ENCODE measurements around the gene CCDC112. TPM values are rescaled to one million over a fixed set of nuclear protein-coding genes. Genes with fewer than 3 reads are reported as not detected.

Gene CCDC112
- total RNA-seq, 1 experiment from 2014 or later, result 13.4 TPM

- peaks cover 13% of the 10 kb centered on the region for H3K27me3 ChIP-seq (replicated peaks; ENCODE audit: insufficient read depth, low read depth, low read length, poor library complexity)
- DNase-seq (ENCODE audit: low spot score), result no peak
- no peaks in the 10 kb centered on the region for H3K4me1 ChIP-seq (ENCODE audit: insufficient read depth, low read length, poor library complexity, severe bottlenecking)
- ChIA-PET CTCF (no interaction called here), POLR2A (ENCODE audit: low non-redundant PET) (no interaction called here)
- H3K27ac ChIP-seq (ENCODE audit: low read depth, low read length, poor library complexity, severe bottlenecking), result no peak overlapping the region
- BruUV-seq (replicated peaks), result no TSS peak
- no peak overlapping the region for H3K4me3 ChIP-seq (ENCODE audit: low read depth, low read length, poor library complexity, severe bottlenecking)
- no peak for TF ChIP-seq EZH2 (IDR thresholded peaks at IDR 0.05; ENCODE audit: borderline replicate concordance, low read depth, low read length, poor library complexity, severe bottlenecking)
- TF ChIP-seq, protein P1, sequence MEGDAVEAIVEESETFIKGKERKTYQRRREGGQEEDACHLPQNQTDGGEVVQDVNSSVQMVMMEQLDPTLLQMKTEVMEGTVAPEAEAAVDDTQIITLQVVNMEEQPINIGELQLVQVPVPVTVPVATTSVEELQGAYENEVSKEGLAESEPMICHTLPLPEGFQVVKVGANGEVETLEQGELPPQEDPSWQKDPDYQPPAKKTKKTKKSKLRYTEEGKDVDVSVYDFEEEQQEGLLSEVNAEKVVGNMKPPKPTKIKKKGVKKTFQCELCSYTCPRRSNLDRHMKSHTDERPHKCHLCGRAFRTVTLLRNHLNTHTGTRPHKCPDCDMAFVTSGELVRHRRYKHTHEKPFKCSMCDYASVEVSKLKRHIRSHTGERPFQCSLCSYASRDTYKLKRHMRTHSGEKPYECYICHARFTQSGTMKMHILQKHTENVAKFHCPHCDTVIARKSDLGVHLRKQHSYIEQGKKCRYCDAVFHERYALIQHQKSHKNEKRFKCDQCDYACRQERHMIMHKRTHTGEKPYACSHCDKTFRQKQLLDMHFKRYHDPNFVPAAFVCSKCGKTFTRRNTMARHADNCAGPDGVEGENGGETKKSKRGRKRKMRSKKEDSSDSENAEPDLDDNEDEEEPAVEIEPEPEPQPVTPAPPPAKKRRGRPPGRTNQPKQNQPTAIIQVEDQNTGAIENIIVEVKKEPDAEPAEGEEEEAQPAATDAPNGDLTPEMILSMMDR (conservative IDR thresholded peaks at IDR 0.05; ENCODE audit: low read depth, low read length), result no peak
- H3K36me3 ChIP-seq (ENCODE audit: insufficient read depth, low read length, poor library complexity, severe bottlenecking), result no peaks in the 10 kb centered on the region
- intact Hi-C loops (cut with micrococcal nuclease; ENCODE audit: unreplicated experiment), result loop anchor here (10.0 kb wide), 1 partner anchor 529 kb away; no protein-coding TSS in a partner anchor
- H3K9me3 ChIP-seq (ENCODE audit: low read depth, low read length, poor library complexity, severe bottlenecking), result no peaks in the 10 kb centered on the region
Measured at GRCh38 chr5:115306011-115306536, 9.6 kb upstream of the CCDC112 start.

- no peak for DNase-seq (ENCODE audit: low spot score)
- CTCF ChIA-PET, result interaction anchor here (0.6 kb wide), 1 partner anchor 270 kb away, joined by 3 read pairs; no protein-coding TSS in a partner anchor
- POLR2A ChIA-PET (ENCODE audit: low non-redundant PET), result interaction anchor here (0.7 kb wide), 1 partner anchor 267 kb away, joined by 4 read pairs; no protein-coding TSS in a partner anchor
- no peak overlapping the region for H3K4me3 ChIP-seq (ENCODE audit: low read depth, low read length, poor library complexity, severe bottlenecking)
- TF ChIP-seq EZH2 (IDR thresholded peaks at IDR 0.05; ENCODE audit: borderline replicate concordance, low read depth, low read length, poor library complexity, severe bottlenecking), result no peak
- TF ChIP-seq, protein P1 (conservative IDR thresholded peaks at IDR 0.05; ENCODE audit: low read depth, low read length), result no peak
- intact Hi-C loops (cut with micrococcal nuclease; ENCODE audit: unreplicated experiment), result loop anchor here (10.0 kb wide), 1 partner anchor 530 kb away; no protein-coding TSS in a partner anchor
- H3K36me3 ChIP-seq (ENCODE audit: insufficient read depth, low read length, poor library complexity, severe bottlenecking), result no peaks in the 10 kb centered on the region
- no TSS peak for BruUV-seq (replicated peaks)
- no peaks in the 10 kb centered on the region for H3K9me3 ChIP-seq (ENCODE audit: low read depth, low read length, poor library complexity, severe bottlenecking)
- no peaks in the 10 kb centered on the region for H3K4me1 ChIP-seq (ENCODE audit: insufficient read depth, low read length, poor library complexity, severe bottlenecking)
- no peak overlapping the region for H3K27ac ChIP-seq (ENCODE audit: low read depth, low read length, poor library complexity, severe bottlenecking)
- H3K27me3 ChIP-seq (replicated peaks; ENCODE audit: insufficient read depth, low read depth, low read length, poor library complexity), result peaks cover 13% of the 10 kb centered on the region
Measured at GRCh38 chr5:115304496-115304895, 8.0 kb upstream of the CCDC112 start.

- no peak for TF ChIP-seq EZH2 (IDR thresholded peaks at IDR 0.05; ENCODE audit: borderline replicate concordance, low read depth, low read length, poor library complexity, severe bottlenecking)
- TF ChIP-seq, protein P1 (conservative IDR thresholded peaks at IDR 0.05; ENCODE audit: low read depth, low read length), result no peak
- no TSS peak for BruUV-seq (replicated peaks)
- intact Hi-C loops (cut with micrococcal nuclease; ENCODE audit: unreplicated experiment), result no loop called here
- POLR2A ChIA-PET (ENCODE audit: low non-redundant PET), result no interaction called here
- Histone ChIP-seq H3K27ac (ENCODE audit: low read depth, low read length, poor library complexity, severe bottlenecking) (no peak overlapping the region), H3K4me1 (ENCODE audit: insufficient read depth, low read length, poor library complexity, severe bottlenecking) (peaks cover 4% of the 10 kb centered on the region), H3K9me3 (ENCODE audit: low read depth, low read length, poor library complexity, severe bottlenecking) (no peaks in the 10 kb centered on the region), H3K36me3 (ENCODE audit: insufficient read depth, low read length, poor library complexity, severe bottlenecking) (no peaks in the 10 kb centered on the region), H3K4me3 (ENCODE audit: low read depth, low read length, poor library complexity, severe bottlenecking) (no peak overlapping the region), H3K27me3 (replicated peaks; ENCODE audit: insufficient read depth, low read depth, low read length, poor library complexity) (peaks cover 6% of the 10 kb centered on the region)
- CTCF ChIA-PET, result no interaction called here
- DNase-seq (ENCODE audit: low spot score), result no peak
Measured at GRCh38 chr5:115298811-115299210, 2.4 kb upstream of the CCDC112 start.

All from A673 (cell line).